K562 (cell line): ENCODE data around the gene ELMO1. TPM values are rescaled to one million over a fixed set of nuclear protein-coding genes. Genes with fewer than 3 reads are reported as not detected.

Source experiments
- ATAC-seq: fragments of 200-7000 bp; cut with Tn5 transposase; 3 replicates; pipeline ENCODE4 v1.9.1; 2020; ENCODE audit warnings: moderate library complexity
- BruUV-seq: library from RNA; stranded (reverse); fragments of 400-500 nt; replicated peaks from 2 replicates; lab custom pipeline; 2021; lab: Mats Ljungman, UMichigan
- CTCF ChIA-PET: fragments of 300-600 bp; formaldehyde crosslinking; extraction: SDS; loops from one replicate; lab custom pipeline; 2021; ENCODE audit warnings: low intra/inter-chr PET ratio; lab: Yijun Ruan, JAX
- POLR2A ChIA-PET: fragments of 300-600, 350-650 bp; sonication (Branson Sonifier 250); formaldehyde crosslinking; extraction: SDS; loops from one replicate; lab custom pipeline; 2021; ENCODE audit warnings: antibody characterized with exemption, inconsistent platforms; lab: Yijun Ruan, JAX
- DNase-seq, 4 experiments: peaks; one replicate each; pipeline versions ENCODE4 v3.0.0 to v3.0.0-alpha.2; 2011 to 2018; ENCODE audit warnings: low spot score in 3 of 4, mixed read lengths in 3 of 4; ENCODE audit errors: extremely low read depth in 1 of 4
- FAIRE-seq: peaks from 2 replicates; lab custom pipeline; 2011; peaks lifted over from hg19 to GRCh38; lab: Jason Lieb, UNC
- H2AFZ ChIP-seq: 2 replicates; pipeline ENCODE4 v1.6.0; 2011; ENCODE audit warnings: low read depth, low read length, control low read depth, inconsistent platforms
- H3K27ac ChIP-seq: fragments of 200-600 bp; 3 replicates; pipeline ENCODE4 v1.8.0; 2011; ENCODE audit warnings: low read depth, mild to moderate bottlenecking, control low read depth, inconsistent platforms, low read length, moderate library complexity, mixed read lengths; ENCODE audit errors: extremely low read depth
- H3K27me3 ChIP-seq, 2 experiments: fragments of 300-600 bp in 1 of 2; 2 replicates in 1 of 2; 3 replicates in 1 of 2; pipeline versions ENCODE4 v1.6.0 to v1.8.0; 2011; ENCODE audit warnings: inconsistent platforms in 2 of 2, low read length in 2 of 2, mild to moderate bottlenecking in 1 of 2, mixed read lengths in 1 of 2, moderate library complexity in 1 of 2; ENCODE audit not compliant: control insufficient read depth in 2 of 2, insufficient read depth in 2 of 2
- H3K36me3 ChIP-seq: fragments of 300-600 bp; 3 replicates; pipeline ENCODE4 v1.8.0; 2011; ENCODE audit warnings: mild to moderate bottlenecking, low read length, inconsistent platforms; ENCODE audit not compliant: control insufficient read depth, insufficient read depth
- H3K4me1 ChIP-seq, 2 experiments: fragments of 200-600 bp in 1 of 2; replicated peaks in 1 of 2; 2 replicates in 1 of 2; 3 replicates in 1 of 2; pipeline versions ENCODE4 v1.5.1 to v1.8.0; 2011; ENCODE audit warnings: inconsistent platforms in 2 of 2, low read length in 2 of 2, mild to moderate bottlenecking in 1 of 2, mixed read lengths in 1 of 2, moderate library complexity in 1 of 2; ENCODE audit not compliant: control insufficient read depth in 2 of 2, insufficient read depth in 2 of 2
- H3K4me2 ChIP-seq: 2 replicates; pipeline ENCODE4 v1.6.1; 2011; ENCODE audit warnings: low read length, control low read depth, inconsistent platforms, mixed read lengths; ENCODE audit not compliant: insufficient read depth
- H3K4me3 ChIP-seq: fragments of 200-600 bp; sonication (generic), shearing (Covaris generic); 2 replicates; pipeline ENCODE4 v1.5.1; 2016; ENCODE audit warnings: control low read depth, inconsistent platforms
- H3K79me2 ChIP-seq: fragments of 200-600 bp; 3 replicates; pipeline ENCODE4 v1.8.0; 2011; ENCODE audit warnings: low read length, inconsistent platforms; ENCODE audit not compliant: control insufficient read depth, insufficient read depth
- H3K9ac ChIP-seq, 2 experiments: 2 replicates each; pipeline versions ENCODE4 v1.6.0 to v1.6.1; 2011; ENCODE audit warnings: low read depth in 2 of 2, low read length in 2 of 2, control low read depth in 1 of 2, inconsistent platforms in 1 of 2, mild to moderate bottlenecking in 1 of 2, mixed read lengths in 1 of 2; ENCODE audit not compliant: insufficient read depth in 1 of 2
- H3K9me1 ChIP-seq: one replicate; pipeline ENCODE4 v1.6.0; 2011; ENCODE audit warnings: inconsistent platforms, mild to moderate bottlenecking, low read length, moderate library complexity; ENCODE audit not compliant: control insufficient read depth, insufficient read depth
- H3K9me3 ChIP-seq: replicated peaks from 2 replicates; pipeline ENCODE4 v1.5.1; 2011; ENCODE audit warnings: low read depth, low read length, inconsistent platforms; ENCODE audit not compliant: control insufficient read depth, insufficient read depth
- H4K20me1 ChIP-seq: replicated peaks from 2 replicates; pipeline ENCODE4 v1.6.1; 2011; ENCODE audit warnings: low read length, inconsistent platforms, mixed read lengths; ENCODE audit not compliant: control insufficient read depth, insufficient read depth
- BRF1 ChIP-seq: IDR thresholded peaks from 3 replicates; pipeline ENCODE4 v1.6.1; 2011; ENCODE audit warnings: borderline replicate concordance, mild to moderate bottlenecking; ENCODE audit not compliant: insufficient read length; ENCODE audit errors: extremely low read depth
- MBD2 ChIP-seq: sonication (generic); IDR thresholded peaks from 2 replicates; pipeline ENCODE4 v1.6.1; 2016; ENCODE audit warnings: low read depth, borderline replicate concordance
- MCM2 ChIP-seq: fragments of 450-650 bp; IDR thresholded peaks from 2 replicates; pipeline ENCODE4 v1.6.1; 2017; ENCODE audit warnings: low read depth, mild to moderate bottlenecking
- MEF2D ChIP-seq: conservative IDR thresholded peaks from 2 replicates; pipeline ENCODE4 v1.6.1; 2016; ENCODE audit warnings: low read depth, missing genetic modification characterization, missing compliant biosample characterization
- NFXL1 ChIP-seq: fragments of 450-650 bp; formaldehyde crosslinking; IDR thresholded peaks from 2 replicates; pipeline ENCODE4 v1.4.0; 2021; ENCODE audit warnings: mild to moderate bottlenecking
- PHTF2 ChIP-seq: fragments of 250-450 bp; sonication (Bioruptor Pico); IDR thresholded peaks from 2 replicates; pipeline ENCODE4 v1.5.0; 2021; ENCODE audit warnings: mild to moderate bottlenecking
- POLR2AphosphoS2 ChIP-seq: IDR thresholded peaks from 2 replicates; pipeline ENCODE4 v1.6.1; 2012; ENCODE audit warnings: low read length, improper control_type of control experiment
- POLR2G ChIP-seq: fragments of 200-400 bp; formaldehyde crosslinking; IDR thresholded peaks from 2 replicates; pipeline ENCODE4 v1.6.1; 2017; ENCODE audit warnings: low read depth, mild to moderate bottlenecking, antibody characterized with exemption, low read length, moderate library complexity
- POU5F1 ChIP-seq: fragments of 150-350 bp; IDR thresholded peaks from 2 replicates; pipeline ENCODE4 v1.6.1; 2014; ENCODE audit warnings: borderline replicate concordance, low read length, low read depth, mild to moderate bottlenecking; ENCODE audit not compliant: partially characterized antibody
- SMARCE1 ChIP-seq: fragments of 450-650 bp; IDR thresholded peaks from 2 replicates; pipeline ENCODE4 v1.7.1; 2016; ENCODE audit warnings: mild to moderate bottlenecking
- XRCC5 ChIP-seq: fragments of 200-400 bp; formaldehyde crosslinking; IDR thresholded peaks from 2 replicates; pipeline ENCODE4 v1.6.1; 2017; ENCODE audit warnings: low read depth, mild to moderate bottlenecking, low read length
- ZFP1 ChIP-seq: fragments of 450-650 bp; formaldehyde crosslinking; IDR thresholded peaks from 2 replicates; pipeline ENCODE4 v1.4.0; 2020; ENCODE audit warnings: mild to moderate bottlenecking, mixed read lengths
- ZNF175 ChIP-seq: fragments of 200-800 bp; sonication (Bioruptor generic); IDR thresholded peaks from 2 replicates; pipeline ENCODE4 v1.6.1; 2016; ENCODE audit warnings: low read depth, mild to moderate bottlenecking, missing genetic modification characterization, missing compliant biosample characterization
- ZNF239 ChIP-seq: fragments of 250-450 bp; sonication (Bioruptor Pico); IDR thresholded peaks from 2 replicates; pipeline ENCODE4 v1.4.0; 2020; ENCODE audit warnings: mild to moderate bottlenecking
- ZNF444 ChIP-seq: fragments of 250-450 bp; sonication (Bioruptor Pico); IDR thresholded peaks from 2 replicates; pipeline ENCODE4 v1.4.0; 2020; ENCODE audit warnings: mild to moderate bottlenecking, moderate library complexity
- WGBS: fragments of 100-300 bp; shearing (Covaris generic); methylation state at CpG from one replicate; pipeline ENCODE4 v1.1.6; 2016; ENCODE audit warnings: low coverage, mixed read lengths; ENCODE audit not compliant: insufficient coverage; ENCODE audit errors: missing lambda C conversion rate; 5-methylcytosine and 5-hydroxymethylcytosine counted together
- in situ Hi-C: fragments of 300-500 bp; cut with MboI; formaldehyde crosslinking; loops from 4 replicates; pipeline ENCODE4 v1.15.0; 2018; ENCODE audit warnings: inconsistent platforms, mixed read lengths
- intact Hi-C: fragments of 100-400 bp; cut with micrococcal nuclease; formaldehyde crosslinking; loops from 2 replicates; pipeline ENCODE4 v1.14.2; 2022
- polyA plus RNA-seq, 8 experiments: library from polyadenylated mRNA; depleted of rRNA in 4 of 8; stranded (reverse) in 5 of 8; unstranded in 3 of 8; fragments of >200 nt; fragmentation: Nextera tagmentation in 2 of 8; fragmentation: Illumina TruSeq in 1 of 8; extraction: Ambion mirVana in 2 of 8; extraction: Trizol in 1 of 8; gene quantifications; 2 replicates each; pipeline versions ENCODE4 v1.2.1 to v1.2.3, GENCODE V29; 2011 to 2014; ENCODE audit warnings: inconsistent platforms in 1 of 8, missing spikeins in 1 of 8
- total RNA-seq, 7 experiments: library from RNA; depleted of rRNA in 6 of 7; stranded (reverse); fragments of >200 nt in 6 of 7; fragmentation: Illumina TruSeq in 2 of 7; extraction: Trizol in 2 of 7; gene quantifications; 2 replicates each; pipeline versions ENCODE4 v1.2.1 to v1.2.3, GENCODE V29; 2011 to 2021; ENCODE audit warnings: low replicate concordance in 1 of 7
- TF ChIP-seq, protein P1 (sequence below): fragments of 250-450 bp; sonication (Bioruptor Pico); IDR thresholded peaks from 2 replicates; pipeline ENCODE4 v1.5.0; 2022; ENCODE audit warnings: mild to moderate bottlenecking
- TF ChIP-seq, protein P2 (sequence below), 2 experiments: fragments of 450-650 bp in 1 of 2; sonication (generic) in 1 of 2; formaldehyde crosslinking; conservative IDR thresholded peaks; 2 replicates each; pipeline versions ENCODE4 v1.4.0 to v1.8.1; 2020 to 2022; ENCODE audit warnings: mild to moderate bottlenecking in 1 of 2, missing genetic modification reagents in 1 of 2

Gene ELMO1
- total and polyA plus RNA-seq, 9 of the 15 experiments (the other 6 are each of a cell fraction or from before 2014, with no cell fraction given), result 0.36 to 7.2 (median 3.6) TPM

DNA sequence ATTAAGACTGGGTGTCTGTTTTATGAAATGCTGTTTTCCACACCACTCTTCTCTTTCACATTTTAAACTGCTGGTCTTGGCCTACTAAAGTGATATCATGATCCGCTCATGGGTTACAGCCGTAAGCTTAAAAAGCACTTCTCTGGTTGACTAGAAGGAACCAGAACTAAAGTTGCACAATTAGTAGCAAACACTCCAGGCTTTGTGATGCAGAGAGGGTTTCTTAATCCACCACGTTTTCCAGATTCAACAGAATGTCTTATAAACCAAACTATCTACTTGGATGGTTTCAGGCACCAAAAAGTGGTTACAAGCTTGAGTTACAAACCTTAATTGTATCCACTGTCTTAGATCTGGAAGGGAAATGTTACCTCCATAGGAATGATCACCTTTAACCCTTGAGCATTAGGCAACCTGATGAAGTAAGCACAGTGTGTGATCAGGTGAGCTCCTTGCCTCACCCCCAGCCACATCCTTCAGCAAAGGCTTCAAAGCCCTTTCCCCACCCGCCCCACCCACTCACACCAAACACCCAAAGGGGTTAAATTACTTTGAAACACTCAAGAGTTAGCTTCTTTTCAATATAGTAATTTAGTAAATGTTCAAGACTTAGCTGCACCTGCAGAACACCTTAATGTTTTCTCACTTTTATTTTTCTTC, 3.5 kb downstream of the ELMO1 start:
- CTCF ChIA-PET, result no interaction called here
- Histone ChIP-seq H3K4me2 (no peak overlapping the region), H2AFZ (no peak overlapping the region), H3K27ac (no peak overlapping the region), H3K4me1 (peaks cover 0 to 17% of the 10 kb centered on the region in 2 experiments; a peak in 2 of 5 replicates), H3K9me1 (no peaks in the 10 kb centered on the region), H4K20me1 (no peaks in the 10 kb centered on the region), H3K79me2 (no peaks in the 10 kb centered on the region), H3K9ac (no peak overlapping the region), H3K4me3 (no peak overlapping the region), H3K9me3 (no peaks in the 10 kb centered on the region), H3K36me3 (no peaks in the 10 kb centered on the region), H3K27me3 (peaks cover 15 to 24% of the 10 kb centered on the region in 2 experiments)
- in situ Hi-C loops, result no loop called here
- ATAC-seq (no peak), FAIRE-seq (no peak), DNase-seq (no peak)
- BruUV-seq, result no TSS peak
- WGBS, result 18% methylated on average over 3 of the region's 4 CpGs
- no peak for TF ChIP-seq POU5F1
- TF ChIP-seq POLR2AphosphoS2, result no peak
- no peak for TF ChIP-seq ZNF444
- TF ChIP-seq BRF1, result no peak
- TF ChIP-seq, protein P1, sequence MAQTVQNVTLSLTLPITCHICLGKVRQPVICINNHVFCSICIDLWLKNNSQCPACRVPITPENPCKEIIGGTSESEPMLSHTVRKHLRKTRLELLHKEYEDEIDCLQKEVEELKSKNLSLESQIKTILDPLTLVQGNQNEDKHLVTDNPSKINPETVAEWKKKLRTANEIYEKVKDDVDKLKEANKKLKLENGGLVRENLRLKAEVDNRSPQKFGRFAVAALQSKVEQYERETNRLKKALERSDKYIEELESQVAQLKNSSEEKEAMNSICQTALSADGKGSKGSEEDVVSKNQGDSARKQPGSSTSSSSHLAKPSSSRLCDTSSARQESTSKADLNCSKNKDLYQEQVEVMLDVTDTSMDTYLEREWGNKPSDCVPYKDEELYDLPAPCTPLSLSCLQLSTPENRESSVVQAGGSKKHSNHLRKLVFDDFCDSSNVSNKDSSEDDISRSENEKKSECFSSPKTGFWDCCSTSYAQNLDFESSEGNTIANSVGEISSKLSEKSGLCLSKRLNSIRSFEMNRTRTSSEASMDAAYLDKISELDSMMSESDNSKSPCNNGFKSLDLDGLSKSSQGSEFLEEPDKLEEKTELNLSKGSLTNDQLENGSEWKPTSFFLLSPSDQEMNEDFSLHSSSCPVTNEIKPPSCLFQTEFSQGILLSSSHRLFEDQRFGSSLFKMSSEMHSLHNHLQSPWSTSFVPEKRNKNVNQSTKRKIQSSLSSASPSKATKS (CRISPR knock-in tag), result no peak
- no peak for TF ChIP-seq MEF2D (tag)
- TF ChIP-seq ZFP1 (CRISPR knock-in tag), result no peak
- TF ChIP-seq, protein P2, sequence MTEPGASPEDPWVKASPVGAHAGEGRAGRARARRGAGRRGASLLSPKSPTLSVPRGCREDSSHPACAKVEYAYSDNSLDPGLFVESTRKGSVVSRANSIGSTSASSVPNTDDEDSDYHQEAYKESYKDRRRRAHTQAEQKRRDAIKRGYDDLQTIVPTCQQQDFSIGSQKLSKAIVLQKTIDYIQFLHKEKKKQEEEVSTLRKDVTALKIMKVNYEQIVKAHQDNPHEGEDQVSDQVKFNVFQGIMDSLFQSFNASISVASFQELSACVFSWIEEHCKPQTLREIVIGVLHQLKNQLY (CRISPR knock-in tag; conservative IDR thresholded peaks at IDR 0.05), result no peak
- no peak for TF ChIP-seq XRCC5
- no peak for TF ChIP-seq MCM2
- no peak for TF ChIP-seq POLR2G
- TF ChIP-seq NFXL1 (CRISPR knock-in tag), result no peak
- TF ChIP-seq SMARCE1, result no peak
- TF ChIP-seq ZNF239, result no peak
- TF ChIP-seq MBD2, result no peak
- TF ChIP-seq PHTF2 (CRISPR knock-in tag), result no peak
- no peak for TF ChIP-seq ZNF175 (CRISPR knock-in tag)
- intact Hi-C loops, result no loop called here
- POLR2A ChIA-PET, result interaction anchor here (0.7 kb wide), 1 partner anchor 21 kb away, joined by 3 read pairs; no protein-coding TSS in a partner anchor
